GM12872 (cell line): ENCODE results near the gene FGD2.

Experiments used
- CTCF ChIP-seq: IDR thresholded peaks from 3 replicates; pipeline ENCODE4 v1.5.1; 2011; ENCODE audit warnings: low read depth, mild to moderate bottlenecking, low read length, moderate library complexity; ENCODE audit not compliant: insufficient read depth

Gene FGD2

GRCh38 chr6:36968266-36968977, 37.0 kb upstream of the FGD2 start:
- TF ChIP-seq CTCF = no peak

- no peak for TF ChIP-seq CTCF
These were observed 36.2 kb upstream of the FGD2 start for GRCh38 chr6:36969240-36969691.

DNA sequence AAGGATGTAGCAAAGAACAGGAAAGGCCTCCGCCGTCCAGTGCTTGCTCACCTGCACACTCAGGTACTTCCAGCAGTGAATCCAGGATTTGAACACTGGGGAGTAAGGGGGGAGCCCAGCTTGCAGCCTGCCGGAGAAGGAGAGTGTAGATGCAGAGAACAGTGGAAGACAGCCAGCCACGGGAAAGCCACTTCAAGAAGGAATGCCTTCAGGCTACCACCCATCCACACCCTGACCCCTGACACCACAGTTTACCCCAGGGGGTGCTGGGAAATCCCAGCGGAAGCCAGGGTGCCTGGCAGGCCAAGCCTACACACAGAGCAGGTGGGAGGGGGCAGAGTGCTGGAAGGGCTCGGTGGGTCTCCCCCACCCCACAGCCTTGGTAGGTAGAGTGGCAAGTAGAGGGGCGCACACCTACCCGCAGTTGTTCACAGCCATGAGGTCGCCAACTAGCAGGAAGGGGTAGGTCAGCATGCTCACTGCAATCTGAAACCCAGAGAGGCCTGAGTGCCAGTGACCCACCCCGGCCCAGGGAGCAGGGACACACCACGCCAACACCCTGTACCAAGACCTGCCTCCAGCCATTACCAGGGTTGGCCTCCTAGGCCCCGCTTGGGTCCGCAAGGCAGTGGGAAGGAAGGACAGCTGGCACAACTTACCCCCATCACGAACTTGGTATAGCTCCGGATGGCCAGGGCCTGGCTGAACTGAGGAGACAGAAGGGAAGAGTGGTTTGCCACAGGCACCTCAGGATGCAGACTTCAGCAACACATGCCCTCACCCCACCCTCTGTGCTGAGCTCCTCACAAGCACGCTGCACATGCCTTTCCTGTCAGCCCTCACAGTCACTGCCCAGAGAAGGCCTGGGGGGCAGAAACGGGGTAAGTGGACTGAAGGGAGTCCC, 35.2 kb upstream of the FGD2 start:
- no peak for TF ChIP-seq CTCF

GRCh38 chr6:36970892-36971842, 34.3 kb upstream of the FGD2 start:
- no peak for TF ChIP-seq CTCF

DNA sequence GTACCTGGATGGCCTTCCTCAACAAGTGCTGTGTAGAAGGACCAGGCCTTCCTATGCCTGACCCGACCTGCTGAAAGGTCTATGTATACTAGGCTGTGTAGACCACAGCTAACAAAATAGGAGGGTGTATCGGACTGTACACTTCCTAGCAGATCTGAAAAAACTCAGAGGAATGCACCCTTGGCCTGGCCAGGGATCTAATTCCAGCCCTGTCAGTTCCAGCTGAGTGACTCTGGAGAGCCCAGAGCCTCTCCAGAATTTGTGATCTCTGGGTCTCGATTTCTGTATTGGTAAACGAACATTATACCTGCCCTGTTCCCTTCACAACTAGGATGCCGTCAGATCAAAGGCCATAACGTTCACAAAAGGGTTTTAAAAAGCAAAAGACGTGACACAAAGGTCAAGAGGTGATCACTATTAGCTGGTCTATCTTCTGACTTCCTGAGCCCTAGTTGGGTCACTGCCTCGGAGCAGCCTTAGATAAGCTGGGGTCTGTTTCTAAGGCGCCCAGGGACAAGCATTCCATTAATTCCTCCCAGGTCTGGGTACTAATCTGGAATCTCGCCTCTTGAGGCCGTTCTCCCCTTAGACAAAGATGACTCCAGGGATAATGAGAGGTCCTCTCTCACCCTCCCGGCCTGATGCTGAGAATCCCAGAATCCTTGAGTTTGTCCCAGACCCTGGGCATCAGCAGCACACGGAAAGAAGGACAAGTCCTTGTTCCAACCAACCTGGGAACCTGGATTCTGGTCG, 33.4 kb upstream of the FGD2 start:
- TF ChIP-seq CTCF = no peak

GRCh38 chr6:36973190-36973589, 32.3 kb upstream of the FGD2 start:
- no peak for TF ChIP-seq CTCF
